Gastrocnemius medialis (tissue), 4 donors: ENCODE data around the gene CD209.

Experiments used
- POLR2A ChIP-seq, 2 donors: fragments of 450-650 bp; IDR thresholded peaks; one replicate each; pipeline ENCODE4 v1.6.1; 2017; ENCODE audit warnings: antibody characterized with exemption in 2 of 2, mild to moderate bottlenecking in 2 of 2, moderate library complexity in 2 of 2
- TF ChIP-seq, protein P1 (sequence below), 5 experiments: fragments of 450-650 bp in 3 of 5; fragments of 200-600 bp in 2 of 5; sonication (generic) in 2 of 5; IDR thresholded peaks in 4 of 5; conservative IDR thresholded peaks in 1 of 5; 1 replicate in 4 of 5; 2 replicates in 1 of 5; pipeline ENCODE4 v1.5.1; 2016 to 2019; ENCODE audit warnings: antibody characterized with exemption in 5 of 5, mild to moderate bottlenecking in 3 of 5, moderate library complexity in 3 of 5

- no peak for TF ChIP-seq POLR2A (IDR thresholded peaks at IDR 0.05)
- TF ChIP-seq, protein P1, sequence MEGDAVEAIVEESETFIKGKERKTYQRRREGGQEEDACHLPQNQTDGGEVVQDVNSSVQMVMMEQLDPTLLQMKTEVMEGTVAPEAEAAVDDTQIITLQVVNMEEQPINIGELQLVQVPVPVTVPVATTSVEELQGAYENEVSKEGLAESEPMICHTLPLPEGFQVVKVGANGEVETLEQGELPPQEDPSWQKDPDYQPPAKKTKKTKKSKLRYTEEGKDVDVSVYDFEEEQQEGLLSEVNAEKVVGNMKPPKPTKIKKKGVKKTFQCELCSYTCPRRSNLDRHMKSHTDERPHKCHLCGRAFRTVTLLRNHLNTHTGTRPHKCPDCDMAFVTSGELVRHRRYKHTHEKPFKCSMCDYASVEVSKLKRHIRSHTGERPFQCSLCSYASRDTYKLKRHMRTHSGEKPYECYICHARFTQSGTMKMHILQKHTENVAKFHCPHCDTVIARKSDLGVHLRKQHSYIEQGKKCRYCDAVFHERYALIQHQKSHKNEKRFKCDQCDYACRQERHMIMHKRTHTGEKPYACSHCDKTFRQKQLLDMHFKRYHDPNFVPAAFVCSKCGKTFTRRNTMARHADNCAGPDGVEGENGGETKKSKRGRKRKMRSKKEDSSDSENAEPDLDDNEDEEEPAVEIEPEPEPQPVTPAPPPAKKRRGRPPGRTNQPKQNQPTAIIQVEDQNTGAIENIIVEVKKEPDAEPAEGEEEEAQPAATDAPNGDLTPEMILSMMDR (IDR thresholded peaks at IDR 0.05 in 4 of 5, conservative IDR thresholded peaks at IDR 0.05 in 1 of 5), result no peak
These were observed 18.1 kb downstream of the CD209 start for GRCh38 chr19:7729211-7729610.
